ENCODE data around the gene GALNT18. TPM values are rescaled to one million over a fixed set of nuclear protein-coding genes. Genes with fewer than 3 reads are reported as not detected.

GALNT18 gene
- polyA plus RNA-seq, 1 experiment, result 4.8 TPM

DNA sequence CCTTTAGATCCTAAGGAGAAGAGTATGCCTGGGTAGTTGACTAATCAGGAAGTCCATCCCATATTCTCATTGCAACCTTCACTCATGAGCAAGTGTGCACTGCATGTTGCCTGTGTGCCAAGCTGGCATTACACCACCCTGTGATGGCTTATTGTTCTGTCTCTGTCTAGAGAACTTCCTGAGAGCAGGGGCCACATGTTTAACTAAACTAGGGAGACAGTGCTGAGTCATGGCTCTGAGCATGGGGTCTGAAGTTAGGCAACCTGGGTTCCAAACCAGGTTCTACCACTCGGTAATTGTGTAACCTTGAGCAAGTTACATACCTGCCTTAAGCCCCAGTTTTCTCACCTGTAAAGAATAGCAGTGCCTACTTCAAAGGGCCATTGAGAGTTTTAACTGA, 308.4 kb downstream of the GALNT18 start:
- ChIA-PET POLR2A (no interaction called here), CTCF (no interaction called here)
- no peak overlapping the region for H3K4me3 ChIP-seq (ENCODE audit: low read depth, low read length)
- TF ChIP-seq, protein P1, sequence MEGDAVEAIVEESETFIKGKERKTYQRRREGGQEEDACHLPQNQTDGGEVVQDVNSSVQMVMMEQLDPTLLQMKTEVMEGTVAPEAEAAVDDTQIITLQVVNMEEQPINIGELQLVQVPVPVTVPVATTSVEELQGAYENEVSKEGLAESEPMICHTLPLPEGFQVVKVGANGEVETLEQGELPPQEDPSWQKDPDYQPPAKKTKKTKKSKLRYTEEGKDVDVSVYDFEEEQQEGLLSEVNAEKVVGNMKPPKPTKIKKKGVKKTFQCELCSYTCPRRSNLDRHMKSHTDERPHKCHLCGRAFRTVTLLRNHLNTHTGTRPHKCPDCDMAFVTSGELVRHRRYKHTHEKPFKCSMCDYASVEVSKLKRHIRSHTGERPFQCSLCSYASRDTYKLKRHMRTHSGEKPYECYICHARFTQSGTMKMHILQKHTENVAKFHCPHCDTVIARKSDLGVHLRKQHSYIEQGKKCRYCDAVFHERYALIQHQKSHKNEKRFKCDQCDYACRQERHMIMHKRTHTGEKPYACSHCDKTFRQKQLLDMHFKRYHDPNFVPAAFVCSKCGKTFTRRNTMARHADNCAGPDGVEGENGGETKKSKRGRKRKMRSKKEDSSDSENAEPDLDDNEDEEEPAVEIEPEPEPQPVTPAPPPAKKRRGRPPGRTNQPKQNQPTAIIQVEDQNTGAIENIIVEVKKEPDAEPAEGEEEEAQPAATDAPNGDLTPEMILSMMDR (IDR thresholded peaks at IDR 0.05; ENCODE audit: low read depth, low read length), result no peak
- H3K27ac ChIP-seq (ENCODE audit: low read depth, low read length), result no peak overlapping the region
- H3K9me3 ChIP-seq (ENCODE audit: control insufficient read depth, insufficient read depth, low read length), result no peaks in the 10 kb centered on the region
- DNase-seq (ENCODE audit: low read depth, low spot score), result no peak
- H3K27me3 ChIP-seq (ENCODE audit: control insufficient read depth, insufficient read depth, low read length), result no peaks in the 10 kb centered on the region

DNA sequence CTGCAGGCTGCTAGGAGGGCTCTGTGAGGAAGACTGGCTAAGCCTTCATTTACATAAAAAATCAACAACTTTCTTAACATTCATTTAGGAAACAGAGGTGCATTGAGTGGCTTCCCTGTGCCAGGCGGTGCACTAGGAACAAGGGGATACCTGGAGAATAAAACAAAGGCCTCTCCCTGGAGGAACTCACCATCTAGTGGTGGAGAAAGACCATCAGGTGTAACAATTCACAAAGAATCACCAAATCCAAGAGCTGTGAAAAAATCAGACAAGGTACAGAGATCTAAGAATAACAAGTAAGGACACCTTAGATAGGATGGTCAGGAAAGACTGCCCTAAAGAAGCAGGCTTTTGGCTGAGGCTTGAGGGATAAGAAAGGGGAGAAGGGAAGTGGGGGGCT, 309.1 kb downstream of the GALNT18 start:
- Histone ChIP-seq H3K4me3 (ENCODE audit: low read depth, low read length) (no peak overlapping the region), H3K9me3 (ENCODE audit: control insufficient read depth, insufficient read depth, low read length) (no peaks in the 10 kb centered on the region), H3K27ac (ENCODE audit: low read depth, low read length) (no peak overlapping the region), H3K27me3 (ENCODE audit: control insufficient read depth, insufficient read depth, low read length) (no peaks in the 10 kb centered on the region)
- POLR2A ChIA-PET, result no interaction called here
- CTCF ChIA-PET, result no interaction called here
- TF ChIP-seq, protein P1 (IDR thresholded peaks at IDR 0.05; ENCODE audit: low read depth, low read length), result no peak
- DNase-seq (ENCODE audit: low read depth, low spot score), result no peak

DNA sequence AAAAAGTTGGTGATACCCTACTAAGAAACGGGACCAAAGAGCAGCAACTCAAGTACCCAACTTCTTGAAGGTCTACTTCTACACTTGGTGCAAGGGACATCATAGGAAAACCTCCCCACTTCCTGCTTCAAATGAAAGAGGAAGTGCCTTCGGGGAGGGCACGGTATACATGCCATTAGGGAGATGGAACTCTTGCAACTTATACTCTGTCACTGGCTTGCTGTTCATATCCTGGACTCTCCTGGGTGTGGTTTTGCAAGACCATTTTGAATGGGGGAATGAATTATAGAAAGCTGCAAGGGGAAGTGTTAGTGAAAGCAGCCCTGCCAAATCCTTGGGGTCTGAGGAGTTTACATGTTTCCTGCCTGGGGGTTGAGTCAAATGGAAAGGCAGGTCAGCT, 310.6 kb downstream of the GALNT18 start:
- H3K9me3 ChIP-seq (ENCODE audit: control insufficient read depth, insufficient read depth, low read length), result no peaks in the 10 kb centered on the region
- ChIA-PET CTCF (no interaction called here), POLR2A (no interaction called here)
- no peak overlapping the region for H3K4me3 ChIP-seq (ENCODE audit: low read depth, low read length)
- no peak overlapping the region for H3K27ac ChIP-seq (ENCODE audit: low read depth, low read length)
- H3K27me3 ChIP-seq (ENCODE audit: control insufficient read depth, insufficient read depth, low read length), result no peaks in the 10 kb centered on the region
- TF ChIP-seq, protein P1 (IDR thresholded peaks at IDR 0.05; ENCODE audit: low read depth, low read length), result no peak
- DNase-seq (ENCODE audit: low read depth, low spot score), result no peak

DNA sequence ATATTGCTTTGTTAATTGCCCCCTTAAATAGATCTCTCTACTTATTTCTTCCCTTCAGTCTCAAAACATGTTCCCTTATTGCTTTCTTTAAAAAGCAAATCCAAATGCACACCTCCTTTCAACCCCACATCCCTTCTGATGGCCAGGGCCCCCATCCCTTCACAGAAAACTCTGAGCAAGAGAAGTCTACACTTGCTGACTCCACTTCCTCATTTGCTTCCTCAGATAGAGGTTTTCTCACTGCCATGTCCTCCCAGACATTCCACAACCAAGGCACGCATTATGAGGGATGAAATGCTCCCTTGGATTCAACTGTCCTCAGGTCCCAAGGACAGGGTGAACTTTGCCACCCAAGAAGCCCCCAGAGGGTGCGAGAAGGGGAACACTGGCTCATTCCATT, 311.9 kb downstream of the GALNT18 start:
- no peaks in the 10 kb centered on the region for H3K9me3 ChIP-seq (ENCODE audit: control insufficient read depth, insufficient read depth, low read length)
- H3K4me3 ChIP-seq (ENCODE audit: low read depth, low read length), result no peak overlapping the region
- CTCF ChIA-PET, result no interaction called here
- no peak overlapping the region for H3K27ac ChIP-seq (ENCODE audit: low read depth, low read length)
- TF ChIP-seq, protein P1 (IDR thresholded peaks at IDR 0.05; ENCODE audit: low read depth, low read length), result no peak
- POLR2A ChIA-PET, result no interaction called here
- DNase-seq (ENCODE audit: low read depth, low spot score), result no peak
- no peaks in the 10 kb centered on the region for H3K27me3 ChIP-seq (ENCODE audit: control insufficient read depth, insufficient read depth, low read length)

DNA sequence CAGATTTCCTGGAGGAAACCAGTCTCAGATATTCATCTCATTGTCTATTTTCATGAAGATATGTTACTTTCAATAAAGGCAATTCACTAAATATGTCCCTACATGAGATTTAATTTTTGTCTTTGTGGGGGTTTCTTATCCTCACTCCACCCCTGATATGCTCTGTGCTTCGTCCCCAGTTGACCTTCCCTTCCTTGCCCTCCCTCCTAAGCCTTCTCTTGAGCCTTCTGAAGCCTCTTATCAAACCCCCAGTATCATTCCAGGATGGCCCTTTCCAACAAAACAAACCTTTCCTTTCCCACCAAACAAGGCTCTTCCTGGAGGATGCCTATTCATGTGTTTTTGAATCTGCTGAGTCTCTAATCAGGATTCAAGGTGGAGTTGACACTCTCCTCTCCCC, 313.6 kb downstream of the GALNT18 start:
- H3K4me3 ChIP-seq (ENCODE audit: low read depth, low read length), result no peak overlapping the region
- no peaks in the 10 kb centered on the region for H3K9me3 ChIP-seq (ENCODE audit: control insufficient read depth, insufficient read depth, low read length)
- TF ChIP-seq, protein P1 (IDR thresholded peaks at IDR 0.05; ENCODE audit: low read depth, low read length), result no peak
- ChIA-PET POLR2A (no interaction called here), CTCF (no interaction called here)
- no peak for DNase-seq (ENCODE audit: low read depth, low spot score)
- H3K27me3 ChIP-seq (ENCODE audit: control insufficient read depth, insufficient read depth, low read length), result no peaks in the 10 kb centered on the region
- no peak overlapping the region for H3K27ac ChIP-seq (ENCODE audit: low read depth, low read length)

Measured in AG04450 (cell line).